Head of caudate nucleus (tissue), 42 donors: ENCODE measurements around the gene ATP8A2.

Experiments
- DNase-seq, 42 donors: peaks; one replicate each; pipeline versions ENCODE4 v3.0.0 to v3.0.0-alpha.2; 2020 to 2021; ENCODE audit warnings: mixed read lengths in 7 of 42
- intact Hi-C: fragments of 100-400 bp; cut with DNase I; formaldehyde crosslinking; loops from one replicate; pipeline ENCODE4 v1.15.0; 2022

The ATP8A2 gene

GRCh38 chr13:25876247-25876646 lies 504.5 kb downstream of the ATP8A2 start:
- intact Hi-C loops, result no loop called here
- no peak for DNase-seq

DNA sequence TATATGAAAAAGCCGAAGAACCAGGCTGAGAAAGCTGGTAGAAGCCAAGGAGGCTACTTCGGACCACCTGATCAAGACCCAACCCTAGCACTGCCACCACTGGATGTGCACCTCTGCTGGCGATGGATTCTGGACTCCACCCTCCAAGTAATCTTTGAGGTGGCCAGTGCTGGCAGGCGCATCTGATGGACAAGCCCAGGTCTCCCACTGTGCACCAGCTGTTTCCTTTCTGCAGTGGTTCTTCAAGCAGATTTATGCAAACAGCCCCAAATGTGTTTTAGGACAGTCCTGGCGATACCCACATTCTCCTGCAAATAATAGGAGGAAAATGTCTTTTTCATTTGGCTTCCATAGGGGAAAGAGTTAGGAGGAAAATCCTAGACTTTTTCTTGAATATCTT lies 507.7 kb downstream of the ATP8A2 start:
- intact Hi-C loops, result no loop called here
- no peak for DNase-seq

DNA sequence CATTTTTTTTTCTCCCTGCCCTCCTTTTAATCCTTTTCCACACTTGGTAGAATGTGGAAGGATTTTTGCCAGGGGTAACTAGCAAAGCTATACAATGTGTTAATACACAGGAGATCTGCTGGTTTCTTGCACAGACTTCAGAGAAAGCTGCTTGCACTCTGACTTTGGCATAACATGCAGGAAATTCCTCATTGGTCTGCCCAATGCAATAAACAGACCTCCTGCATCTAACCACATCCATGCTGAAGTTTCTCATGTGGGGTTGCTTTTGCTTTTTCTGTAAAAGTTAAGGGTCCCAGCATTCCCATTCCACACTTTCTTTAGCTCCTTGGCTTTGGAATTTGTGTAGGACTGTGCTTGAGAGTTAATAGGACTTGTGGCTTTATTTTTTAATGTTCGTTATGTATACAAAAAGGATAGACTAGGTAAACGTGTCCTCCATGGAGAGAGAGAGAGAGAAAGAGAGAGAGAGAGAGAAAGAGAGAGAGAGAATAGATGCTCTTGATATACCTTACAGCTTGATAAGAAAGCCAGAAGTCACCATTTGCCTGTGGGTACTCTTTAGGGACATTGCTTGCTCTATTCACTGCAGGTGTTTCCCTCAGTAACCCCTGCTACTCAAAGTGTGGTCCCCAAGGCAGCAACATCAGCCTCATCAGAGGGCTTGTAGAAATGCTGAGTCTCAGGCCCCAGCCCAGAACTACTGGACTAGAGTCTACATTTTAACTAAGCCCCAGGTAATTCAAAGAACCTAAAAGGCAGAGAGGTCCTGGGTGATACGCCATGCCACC lies 509.6 kb downstream of the ATP8A2 start:
- no peak for DNase-seq
- intact Hi-C loops, result no loop called here

- DNase-seq, result no peak
- intact Hi-C loops, result no loop called here
These were observed 510.2 kb downstream of the ATP8A2 start for GRCh38 chr13:25881971-25882451.

GRCh38 chr13:25882466-25883357 lies 510.9 kb downstream of the ATP8A2 start:
- DNase-seq, result no peak
- intact Hi-C loops, result no loop called here

GRCh38 chr13:25885418-25885817 lies 513.6 kb downstream of the ATP8A2 start:
- no peak for DNase-seq
- intact Hi-C loops, result no loop called here

GRCh38 chr13:25886438-25887214 lies 514.9 kb downstream of the ATP8A2 start:
- intact Hi-C loops, result no loop called here
- no peak for DNase-seq

DNA sequence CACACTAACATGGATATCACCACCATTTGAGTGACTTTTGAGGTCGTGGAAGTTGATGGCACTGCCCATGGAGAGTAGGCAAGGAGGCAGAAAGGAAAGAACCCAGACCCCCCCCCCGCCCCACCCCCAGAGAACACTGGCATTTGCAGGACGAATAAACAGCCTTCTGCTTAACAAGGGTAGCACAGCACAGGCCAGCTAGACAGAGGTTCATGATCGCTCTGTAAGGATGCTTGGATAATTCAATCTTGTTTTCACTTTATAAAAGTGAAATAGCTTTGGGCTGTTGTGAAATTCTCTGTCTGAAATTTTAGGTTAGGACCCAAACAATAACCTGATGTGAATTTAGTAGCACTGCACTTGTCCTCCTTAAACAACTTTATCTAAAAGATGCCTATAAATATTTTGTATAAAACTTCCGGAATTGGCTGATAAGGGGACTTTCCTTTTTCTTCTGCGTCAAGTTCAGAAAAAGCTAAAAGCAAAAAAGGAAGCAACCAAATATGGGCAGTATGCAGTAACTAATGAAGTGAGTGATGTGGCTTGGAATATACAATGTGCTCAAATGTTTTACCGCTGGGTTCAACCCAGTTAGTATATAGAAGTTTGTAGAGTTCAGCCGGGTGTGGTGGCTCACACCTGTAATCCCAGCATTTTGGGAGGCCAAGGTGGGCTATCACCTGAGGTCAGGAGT lies 516.3 kb downstream of the ATP8A2 start:
- no peak for DNase-seq
- intact Hi-C loops, result no loop called here

GRCh38 chr13:25890671-25891212 lies 519.0 kb downstream of the ATP8A2 start:
- DNase-seq, result no peak
- intact Hi-C loops, result no loop called here

- DNase-seq, result no peak
These were observed 527.2 kb downstream of the ATP8A2 start for GRCh38 chr13:25898991-25899390.

GRCh38 chr13:25899464-25899863 lies 527.7 kb downstream of the ATP8A2 start:
- intact Hi-C loops, result no loop called here

More at GRCh38 chr13:25898991-25899390, 527.2 kb downstream of the ATP8A2 start:
- intact Hi-C loops, result no loop called here

DNA sequence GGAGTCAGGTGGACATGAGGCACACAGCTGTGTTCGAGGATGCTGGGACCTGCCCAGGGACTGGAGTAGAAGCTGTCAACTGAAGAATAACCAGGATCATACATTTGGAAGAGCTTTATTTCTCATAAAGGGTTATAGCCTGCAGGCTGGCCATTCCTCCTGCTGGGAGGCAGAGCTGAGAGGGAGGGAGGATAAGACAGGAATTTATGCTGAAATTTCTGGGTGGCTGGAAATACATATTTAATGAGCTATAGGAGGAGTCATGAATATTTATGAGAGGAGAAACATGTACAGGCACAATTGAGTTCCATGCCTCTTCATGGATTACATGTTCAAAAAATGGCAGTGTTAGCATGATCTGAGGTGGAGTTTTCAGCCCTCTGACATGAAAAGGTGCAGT lies 528.2 kb downstream of the ATP8A2 start:
- no peak for DNase-seq
- intact Hi-C loops, result no loop called here

More at GRCh38 chr13:25899464-25899863, 527.7 kb downstream of the ATP8A2 start:
- no peak for DNase-seq

DNA sequence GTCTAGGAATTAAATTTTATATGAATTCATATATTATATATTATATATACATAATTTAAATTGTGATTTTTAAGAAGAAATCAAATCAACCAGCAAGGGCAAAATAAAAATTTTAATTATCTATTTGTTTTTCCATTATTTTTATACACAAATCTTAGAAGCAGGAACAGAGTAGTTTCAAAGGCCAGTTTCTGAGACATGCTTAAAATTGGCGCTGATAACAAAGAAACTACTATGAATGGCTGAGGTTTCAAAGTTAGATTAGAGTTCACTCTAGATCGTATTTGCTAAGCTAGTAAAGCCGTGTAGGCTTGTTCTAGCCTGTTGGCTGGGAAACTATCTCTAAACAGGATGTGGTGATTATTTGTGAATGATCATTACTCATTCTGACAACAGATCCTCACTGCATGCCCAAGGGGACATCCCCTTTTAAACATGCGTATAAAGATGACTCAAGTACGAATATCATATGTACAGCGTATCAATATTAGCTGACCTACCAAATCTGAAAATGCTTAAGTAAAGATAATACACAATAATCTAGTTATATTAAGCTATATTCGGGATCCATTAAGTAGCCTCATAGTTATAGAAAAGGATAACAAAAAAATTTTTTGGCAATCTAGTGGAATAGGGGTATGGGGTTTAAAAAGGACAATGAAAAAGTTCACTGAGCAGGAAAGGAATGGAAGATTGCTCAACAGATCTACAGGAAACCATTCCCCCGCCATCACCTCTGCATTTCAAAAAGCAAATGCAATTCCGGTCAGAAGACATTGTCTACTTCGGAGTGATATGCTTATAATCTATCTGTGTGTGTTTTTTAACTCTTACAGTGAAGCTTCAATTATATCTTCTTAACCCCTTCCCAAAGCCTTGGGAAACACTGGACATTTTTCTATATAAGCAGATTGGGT lies 529.9 kb downstream of the ATP8A2 start:
- DNase-seq, result no peak
- intact Hi-C loops, result no loop called here

- intact Hi-C loops, result no loop called here
These were observed 530.7 kb downstream of the ATP8A2 start for GRCh38 chr13:25902455-25902854.

GRCh38 chr13:25902891-25903341 lies 531.1 kb downstream of the ATP8A2 start:
- no peak for DNase-seq
- intact Hi-C loops, result no loop called here

More at GRCh38 chr13:25902455-25902854, 530.7 kb downstream of the ATP8A2 start:
- no peak for DNase-seq

DNA sequence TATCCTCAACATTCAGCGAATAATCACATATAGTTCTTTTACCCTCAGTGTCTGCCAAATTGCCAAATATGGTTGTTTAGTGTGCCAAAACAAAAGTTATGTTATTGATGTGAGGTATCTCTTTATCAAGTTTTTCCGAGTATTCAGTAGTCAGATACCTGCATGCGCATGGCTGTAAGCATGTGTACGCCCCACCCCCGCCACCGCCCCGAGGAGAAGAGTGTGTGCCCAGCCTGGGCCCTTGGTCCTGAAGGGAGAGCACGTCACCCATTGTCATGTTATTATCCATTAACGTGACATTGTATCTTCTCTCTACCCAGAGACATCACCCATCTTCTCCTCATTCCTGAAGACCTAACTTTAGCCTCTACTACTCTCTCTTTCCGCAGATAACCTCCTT lies 533.1 kb downstream of the ATP8A2 start:
- intact Hi-C loops, result no loop called here
- DNase-seq, result no peak

DNA sequence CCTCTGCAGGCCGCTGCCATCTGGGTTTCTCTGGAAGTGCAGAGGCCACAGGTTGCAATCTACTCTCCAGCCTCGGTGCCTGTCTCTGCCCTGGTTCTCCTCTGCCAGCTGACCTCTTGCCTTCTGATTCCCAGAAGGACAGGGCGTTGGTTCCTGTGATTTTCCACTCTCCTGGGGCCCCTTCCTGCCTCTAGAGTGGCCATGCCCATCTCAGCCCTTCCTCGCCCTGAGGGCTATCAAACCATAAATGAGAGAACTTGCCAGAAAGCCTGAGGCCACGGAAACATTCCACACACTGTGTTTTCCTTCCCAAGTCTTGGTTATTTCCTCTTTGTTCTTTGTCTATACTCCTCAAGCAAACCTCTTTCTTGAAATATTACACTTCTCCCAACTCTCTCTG lies 533.8 kb downstream of the ATP8A2 start:
- intact Hi-C loops, result no loop called here
- no peak for DNase-seq
